MG63 (cell line): ENCODE results near the gene LRRC45. TPM values are rescaled to one million over a fixed set of nuclear protein-coding genes. Genes with fewer than 3 reads are reported as not detected.

Experiments used
- DNase-seq: peaks from one replicate; pipeline ENCODE4 v3.0.0-alpha.2; 2020
- H3K27me3 ChIP-seq: fragments of 250-450 bp; sonication (Bioruptor Pico); 2 replicates; pipeline ENCODE4 v1.5.1; 2020; ENCODE audit warnings: mild to moderate bottlenecking, moderate library complexity
- H3K36me3 ChIP-seq: fragments of 250-450 bp; sonication (Bioruptor Pico); 2 replicates; pipeline ENCODE4 v1.5.1; 2020; ENCODE audit warnings: mild to moderate bottlenecking, moderate library complexity
- H3K4me3 ChIP-seq: fragments of 250-450 bp; sonication (Bioruptor Pico); 2 replicates; pipeline ENCODE4 v1.5.1; 2020; ENCODE audit warnings: mild to moderate bottlenecking, moderate library complexity
- H3K9me3 ChIP-seq: fragments of 250-450 bp; sonication (Bioruptor Pico); 2 replicates; pipeline ENCODE4 v1.5.1; 2020; ENCODE audit warnings: mild to moderate bottlenecking, moderate library complexity
- total RNA-seq: library from RNA; depleted of rRNA; stranded (reverse); fragments of >200 nt; shearing (Covaris generic); gene quantifications from 2 replicates; pipeline ENCODE4 v1.2.3, GENCODE V29; 2014; ENCODE audit warnings: low replicate concordance; rRNA removed

The LRRC45 gene
- total RNA-seq, 1 experiment from 2014 or later = 31.7 TPM

DNA sequence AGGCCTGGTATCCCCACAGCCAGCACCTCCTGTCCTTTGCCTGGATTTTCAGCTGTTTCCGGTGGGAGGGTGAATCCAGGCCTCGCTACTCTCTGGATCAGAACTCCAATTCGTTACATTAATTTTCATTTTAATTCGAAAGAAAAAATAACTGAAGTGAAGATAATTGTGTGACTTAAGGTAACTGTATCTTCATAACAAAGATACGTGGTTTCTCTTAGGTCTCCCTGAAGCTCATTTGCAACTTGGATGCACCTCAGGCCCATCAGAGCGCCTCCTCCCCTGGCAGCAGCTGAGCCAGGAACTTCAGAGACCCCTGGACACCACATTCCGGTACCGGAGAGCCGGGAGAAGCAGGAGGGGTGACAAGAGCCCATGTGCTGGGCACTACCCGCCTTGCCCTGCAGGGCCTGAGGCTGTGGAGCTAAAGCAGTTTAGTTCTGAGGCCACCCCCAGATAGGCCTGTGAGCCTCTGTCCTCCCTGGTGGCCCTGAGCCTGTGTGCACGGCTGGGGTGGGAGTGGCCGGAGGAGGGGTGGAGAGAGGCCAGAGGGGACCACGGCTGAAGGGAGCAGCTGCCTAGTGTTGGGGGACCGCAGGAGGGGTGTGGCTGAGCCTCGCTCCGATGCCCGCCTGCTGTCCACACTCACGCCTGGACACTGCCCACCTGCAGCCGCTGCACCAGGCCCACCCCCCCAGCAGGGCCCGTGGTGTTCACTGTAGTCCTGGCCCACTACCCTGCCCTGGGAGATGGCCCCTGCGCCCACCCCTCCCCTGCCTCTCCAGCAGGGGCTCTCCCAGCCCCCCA lies 53.9 kb downstream of the LRRC45 start:
- Histone ChIP-seq H3K27me3 (peaks cover 2% of the 10 kb centered on the region; the same call in 1 of the 2 replicates), H3K9me3 (no peaks in the 10 kb centered on the region), H3K4me3 (no peak overlapping the region), H3K36me3 (peaks cover 43% of the 10 kb centered on the region)
- DNase-seq = no peak

GRCh38 chr17:82077617-82078358 lies 54.7 kb downstream of the LRRC45 start:
- peaks cover 2% of the 10 kb centered on the region; the same call in 1 of the 2 replicates for H3K27me3 ChIP-seq
- no peaks in the 10 kb centered on the region for H3K9me3 ChIP-seq
- H3K36me3 ChIP-seq = peaks cover 51% of the 10 kb centered on the region
- DNase-seq = no peak
- no peak overlapping the region for H3K4me3 ChIP-seq

- H3K9me3 ChIP-seq = no peaks in the 10 kb centered on the region
- no peak overlapping the region for H3K4me3 ChIP-seq
- H3K36me3 ChIP-seq = peaks cover 57% of the 10 kb centered on the region
- no peak for DNase-seq
- H3K27me3 ChIP-seq = peaks cover 2% of the 10 kb centered on the region; the same call in 1 of the 2 replicates
These were observed 55.3 kb downstream of the LRRC45 start for GRCh38 chr17:82078433-82078832.

DNA sequence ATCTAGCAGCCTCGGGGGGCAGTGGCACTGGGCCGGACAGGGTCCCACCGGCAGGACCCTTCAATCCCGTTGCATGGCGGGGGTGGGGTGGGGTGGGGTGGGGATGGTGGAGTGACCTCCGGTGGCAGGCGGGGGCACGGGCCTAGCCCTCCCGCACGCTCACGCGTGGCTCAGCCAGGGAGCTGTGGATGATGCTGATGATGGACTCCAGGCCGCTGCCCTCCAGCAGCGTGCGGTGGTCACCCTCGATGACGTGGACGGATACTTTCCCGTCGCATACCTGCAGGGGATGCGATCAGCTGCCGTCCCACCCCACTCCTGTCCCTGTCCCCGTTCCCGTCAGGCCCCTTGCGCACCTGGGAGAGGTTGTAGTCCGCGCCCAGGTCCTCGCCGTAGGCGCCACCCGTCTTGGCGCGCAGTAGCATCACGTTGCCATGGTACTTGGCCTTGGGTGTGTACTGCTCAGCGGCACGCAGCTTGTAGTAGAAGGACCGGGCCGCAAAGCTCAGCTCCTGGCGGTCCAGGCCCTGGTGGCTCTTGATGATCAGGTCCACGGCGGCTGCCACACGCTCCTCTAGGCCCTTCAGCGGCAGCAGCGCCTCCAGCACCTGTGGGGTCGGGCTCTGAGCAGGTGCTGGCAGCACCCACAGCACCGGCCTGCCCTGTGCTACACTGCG lies 56.0 kb downstream of the LRRC45 start:
- Histone ChIP-seq H3K4me3 (no peak overlapping the region), H3K27me3 (no peaks in the 10 kb centered on the region), H3K36me3 (peaks cover 64% of the 10 kb centered on the region), H3K9me3 (no peaks in the 10 kb centered on the region)
- DNase-seq = no peak

GRCh38 chr17:82080048-82080788 lies 57.1 kb downstream of the LRRC45 start:
- H3K9me3 ChIP-seq = no peaks in the 10 kb centered on the region
- H3K27me3 ChIP-seq = no peaks in the 10 kb centered on the region
- H3K4me3 ChIP-seq = no peak overlapping the region
- DNase-seq = no peak
- H3K36me3 ChIP-seq = peaks cover 75% of the 10 kb centered on the region

Other genes starting within 250 kb of the LRRC45 start
- gene GCGR, start 219.2 kb upstream of the LRRC45 start, total RNA-seq = not detected in 2 replicates
- 73.2 and 83.7 TPM in 2 replicates for gene MCRIP1, start 190.0 kb upstream of the LRRC45 start, total RNA-seq
- not detected in 2 replicates for gene PPP1R27, start 188.3 kb upstream of the LRRC45 start, total RNA-seq
- 531 and 798 TPM in 2 replicates for gene P4HB, start 162.8 kb upstream of the LRRC45 start, total RNA-seq
- 114 and 185 TPM in 2 replicates for gene ARHGDIA, start 152.0 kb upstream of the LRRC45 start, total RNA-seq
- 313 and 425 TPM in 2 replicates for gene ALYREF, start 131.7 kb upstream of the LRRC45 start, total RNA-seq
- 161 and 303 TPM in 2 replicates for gene ANAPC11, start 131.6 kb upstream of the LRRC45 start, total RNA-seq
- 1.3 and 2.5 TPM in 2 replicates for gene NPB, start 121.1 kb upstream of the LRRC45 start, total RNA-seq
- gene PCYT2, start 111.9 kb upstream of the LRRC45 start, total RNA-seq = 24.6 and 47.0 TPM in 2 replicates
- 22.1 and 25.9 TPM in 2 replicates for gene SIRT7, start 105.1 kb upstream of the LRRC45 start, total RNA-seq
- 11.8 and 14.9 TPM in 2 replicates for gene MAFG, start 95.6 kb upstream of the LRRC45 start, total RNA-seq
- gene PYCR1, start 86.0 kb upstream of the LRRC45 start, total RNA-seq = 253 and 283 TPM in 2 replicates
- not detected in 2 replicates for gene MYADML2, start 76.1 kb upstream of the LRRC45 start, total RNA-seq
- 0.66 TPM in 1 of 2 replicates, not detected in the other for gene NOTUM, start 62.1 kb upstream of the LRRC45 start, total RNA-seq
- gene ASPSCR1, start 45.7 kb upstream of the LRRC45 start, total RNA-seq = 43.5 and 78.0 TPM in 2 replicates
- gene CENPX, start 427 bp upstream of the LRRC45 start, total RNA-seq = 106 and 181 TPM in 2 replicates
- gene RAC3, start 8.4 kb downstream of the LRRC45 start, total RNA-seq = 18.2 and 18.4 TPM in 2 replicates
- gene DCXR, start 14.4 kb downstream of the LRRC45 start, total RNA-seq = 44.0 and 73.1 TPM in 2 replicates
- 41.2 and 41.6 TPM in 2 replicates for gene RFNG, start 28.5 kb downstream of the LRRC45 start, total RNA-seq
- gene GPS1, start 28.6 kb downstream of the LRRC45 start, total RNA-seq = 103 and 181 TPM in 2 replicates
- 104 and 123 TPM in 2 replicates for gene DUS1L, start 42.5 kb downstream of the LRRC45 start, total RNA-seq
- 112 and 125 TPM in 2 replicates for gene FASN, start 74.9 kb downstream of the LRRC45 start, total RNA-seq
- 6.9 and 8.2 TPM in 2 replicates for gene CCDC57, start 189.5 kb downstream of the LRRC45 start, total RNA-seq
- 529 and 652 TPM in 2 replicates for gene SLC16A3, start 205.7 kb downstream of the LRRC45 start, total RNA-seq